IMR-90 (cell line): ENCODE data around the gene LPGAT1. TPM values are rescaled to one million over a fixed set of nuclear protein-coding genes. Genes with fewer than 3 reads are reported as not detected.

Experiments
- ATAC-seq: fragments of 200-7000 bp; cut with Tn5 transposase; 2 replicates; pipeline ENCODE4 v1.9.1; 2020; ENCODE audit warnings: low read depth, mild to moderate bottlenecking, moderate library complexity
- BruUV-seq: library from RNA; stranded (reverse); fragments of 400-500 nt; replicated peaks from 2 replicates; lab custom pipeline; 2021; lab: Mats Ljungman, UMichigan
- CTCF ChIA-PET: fragments of 300-600 bp; formaldehyde crosslinking; extraction: SDS; loops from one replicate; lab custom pipeline; 2021; ENCODE audit warnings: antibody characterized with exemption; lab: Yijun Ruan, JAX
- POLR2A ChIA-PET: fragments of 300-600 bp; sonication (Branson Sonifier 250); formaldehyde crosslinking; loops from one replicate; lab custom pipeline; 2022; ENCODE audit warnings: antibody characterized with exemption; ENCODE audit not compliant: unreplicated experiment; lab: Charles Lee
- DNase-seq: peaks from one replicate; pipeline ENCODE4 v3.0.0; 2013
- H2AFZ ChIP-seq: replicated peaks from 2 replicates; pipeline ENCODE3; 2013; ENCODE audit warnings: low read length, mild to moderate bottlenecking; ENCODE audit not compliant: poor library complexity
- H2AK5ac ChIP-seq: 2 replicates; pipeline ENCODE4 v1.6.1; 2013; ENCODE audit warnings: low read depth, low read length, inconsistent platforms
- H2AK9ac ChIP-seq: replicated peaks from 2 replicates; pipeline ENCODE3; 2013; ENCODE audit warnings: mild to moderate bottlenecking, low read depth, low read length, moderate library complexity; ENCODE audit not compliant: poor library complexity
- H2BK120ac ChIP-seq: 2 replicates; pipeline ENCODE4 v1.6.1; 2013; ENCODE audit warnings: low read depth, low read length, inconsistent platforms
- H2BK15ac ChIP-seq: 3 replicates; pipeline ENCODE4 v1.6.1; 2013; ENCODE audit warnings: low read depth, low read length, inconsistent platforms
- H2BK20ac ChIP-seq: 2 replicates; pipeline ENCODE4 v1.6.1; 2013; ENCODE audit warnings: low read depth, mild to moderate bottlenecking, inconsistent platforms, low read length, moderate library complexity
- H2BK5ac ChIP-seq: 2 replicates; pipeline ENCODE4 v1.6.1; 2013; ENCODE audit warnings: mild to moderate bottlenecking, low read depth, low read length, inconsistent platforms; ENCODE audit not compliant: poor library complexity, severe bottlenecking
- H3K14ac ChIP-seq: replicated peaks from 2 replicates; pipeline ENCODE4 v1.6.1; 2013; ENCODE audit warnings: low read depth, low read length, inconsistent platforms
- H3K18ac ChIP-seq: 2 replicates; pipeline ENCODE4 v1.6.1; 2013; ENCODE audit warnings: low read depth, low read length, control low read depth
- H3K23ac ChIP-seq: 2 replicates; pipeline ENCODE4 v1.6.1; 2013; ENCODE audit warnings: low read depth, low read length, inconsistent platforms
- H3K27ac ChIP-seq: 2 replicates; pipeline ENCODE4 v1.5.1; 2013; ENCODE audit warnings: mild to moderate bottlenecking, control low read depth, low read length; ENCODE audit not compliant: insufficient read depth
- H3K27me3 ChIP-seq: 2 replicates; pipeline ENCODE4 v1.6.1; 2013; ENCODE audit warnings: low read length; ENCODE audit not compliant: control insufficient read depth, insufficient read depth
- H3K36me3 ChIP-seq: 2 replicates; pipeline ENCODE4 v1.6.1; 2013; ENCODE audit warnings: low read length, mixed read lengths; ENCODE audit not compliant: control insufficient read depth, insufficient read depth
- H3K4ac ChIP-seq: 2 replicates; pipeline ENCODE4 v1.6.1; 2013; ENCODE audit warnings: low read depth, low read length, inconsistent platforms
- H3K4me1 ChIP-seq: 2 replicates; pipeline ENCODE4 v1.6.1; 2013; ENCODE audit warnings: low read length, mixed read lengths; ENCODE audit not compliant: control insufficient read depth, insufficient read depth
- H3K4me2 ChIP-seq: 2 replicates; pipeline ENCODE4 v1.6.1; 2013; ENCODE audit warnings: low read depth, mild to moderate bottlenecking, control low read depth, low read length, moderate library complexity
- H3K4me3 ChIP-seq: 2 replicates; pipeline ENCODE4 v1.5.1; 2013; ENCODE audit warnings: low read depth, mild to moderate bottlenecking, control low read depth, low read length, moderate library complexity; ENCODE audit not compliant: insufficient read depth
- H3K56ac ChIP-seq: 2 replicates; pipeline ENCODE4 v1.6.1; 2013; ENCODE audit warnings: low read length, inconsistent platforms; ENCODE audit not compliant: insufficient read depth; ENCODE audit errors: extremely low read depth
- H3K79me1 ChIP-seq, 2 experiments: 2 replicates each; pipeline ENCODE4 v1.6.1; 2013; ENCODE audit warnings: low read length in 2 of 2, inconsistent platforms in 1 of 2, low read depth in 1 of 2
- H3K9ac ChIP-seq: 2 replicates; pipeline ENCODE4 v1.6.1; 2013; ENCODE audit warnings: low read depth, low read length, control low read depth
- H3K9me1 ChIP-seq: 2 replicates; pipeline ENCODE4 v1.6.1; 2013; ENCODE audit warnings: low read length, inconsistent platforms; ENCODE audit not compliant: insufficient read depth
- H3K9me3 ChIP-seq: 2 replicates; pipeline ENCODE4 v1.6.1; 2013; ENCODE audit warnings: low read length; ENCODE audit not compliant: control insufficient read depth, insufficient read depth
- H4K20me1 ChIP-seq: 2 replicates; pipeline ENCODE4 v1.6.1; 2013; ENCODE audit warnings: low read length, inconsistent platforms; ENCODE audit not compliant: insufficient read depth
- H4K5ac ChIP-seq: 2 replicates; pipeline ENCODE4 v1.6.1; 2013; ENCODE audit warnings: mild to moderate bottlenecking, low read depth, low read length, control low read depth
- H4K8ac ChIP-seq, 2 experiments: 2 replicates each; pipeline ENCODE4 v1.6.1; 2013; ENCODE audit warnings: low read depth in 2 of 2, low read length in 2 of 2, control low read depth in 1 of 2, inconsistent platforms in 1 of 2
- H4K91ac ChIP-seq: 2 replicates; pipeline ENCODE4 v1.6.1; 2013; ENCODE audit warnings: low read depth, low read length, inconsistent platforms; ENCODE audit not compliant: insufficient read depth
- RAD21 ChIP-seq: IDR thresholded peaks from 2 replicates; pipeline ENCODE4 v1.6.1; 2012; ENCODE audit warnings: low read length, improper control_type of control experiment
- RFX5 ChIP-seq: IDR thresholded peaks from 2 replicates; pipeline ENCODE4 v1.8.0; 2012; ENCODE audit warnings: low read depth, mild to moderate bottlenecking, low read length, moderate library complexity
- SMC3 ChIP-seq: fragments of 150-350 bp; IDR thresholded peaks from 2 replicates; pipeline ENCODE4 v1.6.1; 2016; ENCODE audit warnings: low read depth, mild to moderate bottlenecking, antibody characterized with exemption, low read length, moderate library complexity
- WGBS, 2 experiments: methylation state at CpG; one replicate each; pipeline versions ENCODE4 v1.1.5 to v1.1.7; 2013; ENCODE audit warnings: missing lambda C conversion rate in 2 of 2; ENCODE audit not compliant: insufficient read length in 1 of 2; ENCODE audit errors: extremely low coverage in 2 of 2; 5-methylcytosine and 5-hydroxymethylcytosine counted together
- dilution Hi-C: fragments of 300-500 bp; cut with HindIII; formaldehyde crosslinking; loops from one replicate; pipeline ENCODE4 v1.14.3; 2018; ENCODE audit warnings: low sequenced_read_pairs; ENCODE audit not compliant: unreplicated experiment
- in situ Hi-C: fragments of 300-500 bp; cut with MboI; formaldehyde crosslinking; loops from 3 replicates; pipeline ENCODE4 v1.14.3; 2019; ENCODE audit warnings: low sequenced_read_pairs, inconsistent platforms, mixed read lengths
- intact Hi-C: fragments of 100-400 bp; cut with micrococcal nuclease; formaldehyde crosslinking; loops from 2 replicates; pipeline ENCODE4 v1.10.0; 2022
- polyA plus RNA-seq, 3 experiments: library from polyadenylated mRNA; depleted of rRNA; stranded (reverse); fragments of >200 nt; gene quantifications; 2 replicates each; pipeline ENCODE4 v1.2.3, GENCODE V29; 2012; ENCODE audit warnings: low replicate concordance in 1 of 3
- total RNA-seq: library from RNA; depleted of rRNA; stranded (reverse); fragments of >200 nt; gene quantifications from 2 replicates; pipeline ENCODE4 v1.2.3, GENCODE V29; 2012
- TF ChIP-seq, protein P1 (sequence below): conservative IDR thresholded peaks from 2 replicates; pipeline ENCODE4 v1.5.1; 2012; ENCODE audit warnings: mild to moderate bottlenecking, low read depth, low read length, improper control_type of control experiment

Gene LPGAT1
- total and polyA plus RNA-seq, 2 of the 4 experiments (the other 2 are of a cell fraction): 6.7 to 13.6 TPM

- H3K36me3 ChIP-seq: no peaks in the 10 kb centered on the region
- DNase-seq (peak; percentile 41), ATAC-seq (peak; percentile 98)
- H2AK5ac ChIP-seq: no peak overlapping the region
- no peaks in the 10 kb centered on the region for H3K9me3 ChIP-seq
- ChIA-PET CTCF (interaction anchor here (0.6 to 2.0 kb wide), 20 partner anchors 8 to 1313 kb away, joined by 3 to 8 read pairs (median 4); partner anchors contain the start of genes DTL and INTS7), POLR2A (interaction anchor here (0.6 kb wide), 1 partner anchor 14 kb away, joined by 3 read pairs; no protein-coding TSS in a partner anchor)
- H3K9ac ChIP-seq: no peak overlapping the region
- H2BK20ac ChIP-seq: no peak overlapping the region
- no peak overlapping the region for H2AK9ac ChIP-seq
- H3K27me3 ChIP-seq: peaks cover 18% of the 10 kb centered on the region
- H3K9me1 ChIP-seq: no peaks in the 10 kb centered on the region
- no peak overlapping the region for H2BK120ac ChIP-seq
- H3K18ac ChIP-seq: no peak overlapping the region
- H3K23ac ChIP-seq: no peak overlapping the region
- no peak overlapping the region for H2BK5ac ChIP-seq
- H2BK15ac ChIP-seq: no peak overlapping the region
- no peaks in the 10 kb centered on the region for H4K20me1 ChIP-seq
- H4K8ac ChIP-seq: no peak overlapping the region
- no peaks in the 10 kb centered on the region for H3K79me1 ChIP-seq
- TF ChIP-seq SMC3: peak; percentile 78
- peak; percentile 85 for TF ChIP-seq RAD21
- TF ChIP-seq, protein P1, sequence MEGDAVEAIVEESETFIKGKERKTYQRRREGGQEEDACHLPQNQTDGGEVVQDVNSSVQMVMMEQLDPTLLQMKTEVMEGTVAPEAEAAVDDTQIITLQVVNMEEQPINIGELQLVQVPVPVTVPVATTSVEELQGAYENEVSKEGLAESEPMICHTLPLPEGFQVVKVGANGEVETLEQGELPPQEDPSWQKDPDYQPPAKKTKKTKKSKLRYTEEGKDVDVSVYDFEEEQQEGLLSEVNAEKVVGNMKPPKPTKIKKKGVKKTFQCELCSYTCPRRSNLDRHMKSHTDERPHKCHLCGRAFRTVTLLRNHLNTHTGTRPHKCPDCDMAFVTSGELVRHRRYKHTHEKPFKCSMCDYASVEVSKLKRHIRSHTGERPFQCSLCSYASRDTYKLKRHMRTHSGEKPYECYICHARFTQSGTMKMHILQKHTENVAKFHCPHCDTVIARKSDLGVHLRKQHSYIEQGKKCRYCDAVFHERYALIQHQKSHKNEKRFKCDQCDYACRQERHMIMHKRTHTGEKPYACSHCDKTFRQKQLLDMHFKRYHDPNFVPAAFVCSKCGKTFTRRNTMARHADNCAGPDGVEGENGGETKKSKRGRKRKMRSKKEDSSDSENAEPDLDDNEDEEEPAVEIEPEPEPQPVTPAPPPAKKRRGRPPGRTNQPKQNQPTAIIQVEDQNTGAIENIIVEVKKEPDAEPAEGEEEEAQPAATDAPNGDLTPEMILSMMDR: peak; percentile 92
- no peak for TF ChIP-seq RFX5
- WGBS, 2 experiments: 4% methylated on average over 9 of the region's 29 CpGs; no CpG with 5 or more reads in 1 of the 2 experiments
- H2AFZ ChIP-seq: peak overlapping the region; percentile 84
- no peak overlapping the region for H3K56ac ChIP-seq
- no peak overlapping the region for H4K5ac ChIP-seq
- H4K91ac ChIP-seq: no peak overlapping the region
- H3K4me1 ChIP-seq: no peaks in the 10 kb centered on the region
- no TSS peak for BruUV-seq
- no peak overlapping the region for H3K4me3 ChIP-seq
- no peak overlapping the region for H3K27ac ChIP-seq
- intact Hi-C loops (loop anchor here (1.0 to 5.0 kb wide), 5 partner anchors 132 to 759 kb away; partner anchors contain the start of genes DTL, INTS7 and LPGAT1), dilution Hi-C loops (no loop called here), in situ Hi-C loops (loop anchor here (25.0 kb wide), 1 partner anchor 664 kb away; no protein-coding TSS in a partner anchor)
- peak overlapping the region; percentile 89 for H3K4me2 ChIP-seq
- no peak overlapping the region for H3K4ac ChIP-seq
- H3K14ac ChIP-seq: no peak overlapping the region
Observed at GRCh38 chr1:211698161-211699026, 132.2 kb downstream of the LPGAT1 start.
